ENCODE results near the gene PLPPR1. TPM values are rescaled to one million over a fixed set of nuclear protein-coding genes. Genes with fewer than 3 reads are reported as not detected.

Gene PLPPR1
- total and polyA plus RNA-seq, 2 experiments from 2014 or later: 1.3 to 3.7 TPM

DNA sequence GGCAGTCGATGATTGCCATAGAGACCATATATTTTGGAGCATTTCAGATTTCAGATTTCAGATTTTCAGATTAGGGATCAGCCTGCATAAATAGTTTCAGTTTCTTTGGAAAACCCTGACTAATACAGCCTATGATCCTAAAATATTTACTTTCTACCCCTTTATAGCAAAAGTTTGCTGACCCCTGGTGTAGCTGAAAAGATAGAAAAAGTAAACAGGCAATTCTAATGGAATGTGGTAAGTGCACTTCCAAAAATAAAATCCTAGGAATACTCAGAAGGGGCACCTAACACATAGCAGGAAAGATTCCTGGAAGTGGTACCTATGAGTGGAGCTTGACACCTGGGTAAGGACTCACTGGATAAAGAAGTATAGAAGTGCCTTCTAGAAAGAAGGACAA lies 321.8 kb downstream of the PLPPR1 start (continued):
- TF ChIP-seq, protein P1, sequence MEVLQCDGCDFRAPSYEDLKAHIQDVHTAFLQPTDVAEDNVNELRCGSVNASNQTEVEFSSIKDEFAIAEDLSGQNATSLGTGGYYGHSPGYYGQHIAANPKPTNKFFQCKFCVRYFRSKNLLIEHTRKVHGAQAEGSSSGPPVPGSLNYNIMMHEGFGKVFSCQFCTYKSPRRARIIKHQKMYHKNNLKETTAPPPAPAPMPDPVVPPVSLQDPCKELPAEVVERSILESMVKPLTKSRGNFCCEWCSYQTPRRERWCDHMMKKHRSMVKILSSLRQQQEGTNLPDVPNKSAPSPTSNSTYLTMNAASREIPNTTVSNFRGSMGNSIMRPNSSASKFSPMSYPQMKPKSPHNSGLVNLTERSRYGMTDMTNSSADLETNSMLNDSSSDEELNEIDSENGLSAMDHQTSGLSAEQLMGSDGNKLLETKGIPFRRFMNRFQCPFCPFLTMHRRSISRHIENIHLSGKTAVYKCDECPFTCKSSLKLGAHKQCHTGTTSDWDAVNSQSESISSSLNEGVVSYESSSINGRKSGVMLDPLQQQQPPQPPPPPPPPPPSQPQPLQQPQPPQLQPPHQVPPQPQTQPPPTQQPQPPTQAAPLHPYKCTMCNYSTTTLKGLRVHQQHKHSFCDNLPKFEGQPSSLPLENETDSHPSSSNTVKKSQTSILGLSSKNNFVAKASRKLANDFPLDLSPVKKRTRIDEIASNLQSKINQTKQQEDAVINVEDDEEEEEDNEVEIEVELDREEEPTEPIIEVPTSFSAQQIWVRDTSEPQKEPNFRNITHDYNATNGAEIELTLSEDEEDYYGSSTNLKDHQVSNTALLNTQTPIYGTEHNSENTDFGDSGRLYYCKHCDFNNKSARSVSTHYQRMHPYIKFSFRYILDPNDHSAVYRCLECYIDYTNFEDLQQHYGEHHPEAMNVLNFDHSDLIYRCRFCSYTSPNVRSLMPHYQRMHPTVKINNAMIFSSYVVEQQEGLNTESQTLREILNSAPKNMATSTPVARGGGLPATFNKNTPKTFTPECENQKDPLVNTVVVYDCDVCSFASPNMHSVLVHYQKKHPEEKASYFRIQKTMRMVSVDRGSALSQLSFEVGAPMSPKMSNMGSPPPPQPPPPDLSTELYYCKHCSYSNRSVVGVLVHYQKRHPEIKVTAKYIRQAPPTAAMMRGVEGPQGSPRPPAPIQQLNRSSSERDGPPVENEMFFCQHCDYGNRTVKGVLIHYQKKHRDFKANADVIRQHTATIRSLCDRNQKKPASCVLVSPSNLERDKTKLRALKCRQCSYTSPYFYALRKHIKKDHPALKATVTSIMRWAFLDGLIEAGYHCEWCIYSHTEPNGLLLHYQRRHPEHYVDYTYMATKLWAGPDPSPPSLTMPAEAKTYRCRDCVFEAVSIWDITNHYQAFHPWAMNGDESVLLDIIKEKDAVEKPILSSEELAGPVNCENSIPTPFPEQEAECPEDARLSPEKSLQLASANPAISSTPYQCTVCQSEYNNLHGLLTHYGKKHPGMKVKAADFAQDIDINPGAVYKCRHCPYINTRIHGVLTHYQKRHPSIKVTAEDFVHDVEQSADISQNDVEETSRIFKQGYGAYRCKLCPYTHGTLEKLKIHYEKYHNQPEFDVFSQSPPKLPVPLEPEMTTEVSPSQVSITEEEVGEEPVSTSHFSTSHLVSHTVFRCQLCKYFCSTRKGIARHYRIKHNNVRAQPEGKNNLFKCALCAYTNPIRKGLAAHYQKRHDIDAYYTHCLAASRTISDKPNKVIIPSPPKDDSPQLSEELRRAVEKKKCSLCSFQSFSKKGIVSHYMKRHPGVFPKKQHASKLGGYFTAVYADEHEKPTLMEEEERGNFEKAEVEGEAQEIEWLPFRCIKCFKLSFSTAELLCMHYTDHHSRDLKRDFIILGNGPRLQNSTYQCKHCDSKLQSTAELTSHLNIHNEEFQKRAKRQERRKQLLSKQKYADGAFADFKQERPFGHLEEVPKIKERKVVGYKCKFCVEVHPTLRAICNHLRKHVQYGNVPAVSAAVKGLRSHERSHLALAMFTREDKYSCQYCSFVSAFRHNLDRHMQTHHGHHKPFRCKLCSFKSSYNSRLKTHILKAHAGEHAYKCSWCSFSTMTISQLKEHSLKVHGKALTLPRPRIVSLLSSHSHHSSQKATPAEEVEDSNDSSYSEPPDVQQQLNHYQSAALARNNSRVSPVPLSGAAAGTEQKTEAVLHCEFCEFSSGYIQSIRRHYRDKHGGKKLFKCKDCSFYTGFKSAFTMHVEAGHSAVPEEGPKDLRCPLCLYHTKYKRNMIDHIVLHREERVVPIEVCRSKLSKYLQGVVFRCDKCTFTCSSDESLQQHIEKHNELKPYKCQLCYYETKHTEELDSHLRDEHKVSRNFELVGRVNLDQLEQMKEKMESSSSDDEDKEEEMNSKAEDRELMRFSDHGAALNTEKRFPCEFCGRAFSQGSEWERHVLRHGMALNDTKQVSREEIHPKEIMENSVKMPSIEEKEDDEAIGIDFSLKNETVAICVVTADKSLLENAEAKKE (CRISPR knock-in tag; IDR thresholded peaks at IDR 0.05): no peak
- TF ChIP-seq STAT1 (IDR thresholded peaks at IDR 0.05; ENCODE audit: unreplicated experiment): no peak
- TF ChIP-seq, protein P2, sequence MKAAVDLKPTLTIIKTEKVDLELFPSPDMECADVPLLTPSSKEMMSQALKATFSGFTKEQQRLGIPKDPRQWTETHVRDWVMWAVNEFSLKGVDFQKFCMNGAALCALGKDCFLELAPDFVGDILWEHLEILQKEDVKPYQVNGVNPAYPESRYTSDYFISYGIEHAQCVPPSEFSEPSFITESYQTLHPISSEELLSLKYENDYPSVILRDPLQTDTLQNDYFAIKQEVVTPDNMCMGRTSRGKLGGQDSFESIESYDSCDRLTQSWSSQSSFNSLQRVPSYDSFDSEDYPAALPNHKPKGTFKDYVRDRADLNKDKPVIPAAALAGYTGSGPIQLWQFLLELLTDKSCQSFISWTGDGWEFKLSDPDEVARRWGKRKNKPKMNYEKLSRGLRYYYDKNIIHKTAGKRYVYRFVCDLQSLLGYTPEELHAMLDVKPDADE (IDR thresholded peaks at IDR 0.05): no peak
- no peak for TF ChIP-seq ZNF331 (CRISPR knock-in tag; IDR thresholded peaks at IDR 0.05; ENCODE audit: low read depth)
- no peak for TF ChIP-seq ZNF114 (CRISPR knock-in tag; IDR thresholded peaks at IDR 0.05)
- TF ChIP-seq NANOG (IDR thresholded peaks at IDR 0.05; ENCODE audit: borderline replicate concordance): no peak
- no peak for TF ChIP-seq CREB1 (CRISPR knock-in tag; IDR thresholded peaks at IDR 0.05; ENCODE audit: low read depth)
- TF ChIP-seq, protein P3, sequence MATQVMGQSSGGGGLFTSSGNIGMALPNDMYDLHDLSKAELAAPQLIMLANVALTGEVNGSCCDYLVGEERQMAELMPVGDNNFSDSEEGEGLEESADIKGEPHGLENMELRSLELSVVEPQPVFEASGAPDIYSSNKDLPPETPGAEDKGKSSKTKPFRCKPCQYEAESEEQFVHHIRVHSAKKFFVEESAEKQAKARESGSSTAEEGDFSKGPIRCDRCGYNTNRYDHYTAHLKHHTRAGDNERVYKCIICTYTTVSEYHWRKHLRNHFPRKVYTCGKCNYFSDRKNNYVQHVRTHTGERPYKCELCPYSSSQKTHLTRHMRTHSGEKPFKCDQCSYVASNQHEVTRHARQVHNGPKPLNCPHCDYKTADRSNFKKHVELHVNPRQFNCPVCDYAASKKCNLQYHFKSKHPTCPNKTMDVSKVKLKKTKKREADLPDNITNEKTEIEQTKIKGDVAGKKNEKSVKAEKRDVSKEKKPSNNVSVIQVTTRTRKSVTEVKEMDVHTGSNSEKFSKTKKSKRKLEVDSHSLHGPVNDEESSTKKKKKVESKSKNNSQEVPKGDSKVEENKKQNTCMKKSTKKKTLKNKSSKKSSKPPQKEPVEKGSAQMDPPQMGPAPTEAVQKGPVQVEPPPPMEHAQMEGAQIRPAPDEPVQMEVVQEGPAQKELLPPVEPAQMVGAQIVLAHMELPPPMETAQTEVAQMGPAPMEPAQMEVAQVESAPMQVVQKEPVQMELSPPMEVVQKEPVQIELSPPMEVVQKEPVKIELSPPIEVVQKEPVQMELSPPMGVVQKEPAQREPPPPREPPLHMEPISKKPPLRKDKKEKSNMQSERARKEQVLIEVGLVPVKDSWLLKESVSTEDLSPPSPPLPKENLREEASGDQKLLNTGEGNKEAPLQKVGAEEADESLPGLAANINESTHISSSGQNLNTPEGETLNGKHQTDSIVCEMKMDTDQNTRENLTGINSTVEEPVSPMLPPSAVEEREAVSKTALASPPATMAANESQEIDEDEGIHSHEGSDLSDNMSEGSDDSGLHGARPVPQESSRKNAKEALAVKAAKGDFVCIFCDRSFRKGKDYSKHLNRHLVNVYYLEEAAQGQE (IDR thresholded peaks at IDR 0.05; ENCODE audit: unreplicated experiment): no peak
- TF ChIP-seq CTCF (conservative IDR thresholded peaks at IDR 0.05; ENCODE audit: low read depth in 2 of 2): no peak

Data from GM23338 (cell line).